Central memory CD8-positive, alpha-beta T cell (primary cell): Measurements from ENCODE around the gene ZFAND4.
"Not testable (repeated sequence)": the region's sequence is repeated elsewhere in the genome, so short reads cannot be mapped to it uniquely, and the experiment has no call there.

Experiments
- ATAC-seq: fragments of 150-1000 bp; cut with Tn5 transposase; replicated peaks from 2 replicates; pipeline ENCODE4 v1.10.0; 2022; ENCODE audit warnings: mild to moderate bottlenecking, moderate FRiP score, moderate number of reproducible peaks; ENCODE audit not compliant: poor library complexity, severe bottlenecking; ENCODE audit errors: extremely low read depth
- DNase-seq, 2 donors: peaks; one replicate each; pipeline ENCODE4 v3.0.0; 2021; ENCODE audit warnings: low spot score in 2 of 2
- H3K27ac Mint-ChIP-seq: one replicate; pipeline ENCODE4 v1.8.0; 2022; ENCODE audit warnings: low read depth, mild to moderate bottlenecking, moderate library complexity, mixed read lengths
- H3K27me3 Mint-ChIP-seq: one replicate; pipeline ENCODE4 v1.8.0; 2022; ENCODE audit warnings: mixed read lengths
- H3K36me3 Mint-ChIP-seq: one replicate; pipeline ENCODE4 v1.8.0; 2022; ENCODE audit warnings: mild to moderate bottlenecking, moderate library complexity, mixed read lengths; ENCODE audit not compliant: insufficient read depth
- H3K4me1 Mint-ChIP-seq: one replicate; pipeline ENCODE4 v1.8.0; 2022; ENCODE audit warnings: mixed read lengths
- H3K4me3 Mint-ChIP-seq: one replicate; pipeline ENCODE4 v1.8.0; 2022; ENCODE audit warnings: mild to moderate bottlenecking, moderate library complexity, mixed read lengths
- H3K9me3 Mint-ChIP-seq: one replicate; pipeline ENCODE4 v1.8.0; 2022; ENCODE audit warnings: mixed read lengths

Gene ZFAND4

DNA sequence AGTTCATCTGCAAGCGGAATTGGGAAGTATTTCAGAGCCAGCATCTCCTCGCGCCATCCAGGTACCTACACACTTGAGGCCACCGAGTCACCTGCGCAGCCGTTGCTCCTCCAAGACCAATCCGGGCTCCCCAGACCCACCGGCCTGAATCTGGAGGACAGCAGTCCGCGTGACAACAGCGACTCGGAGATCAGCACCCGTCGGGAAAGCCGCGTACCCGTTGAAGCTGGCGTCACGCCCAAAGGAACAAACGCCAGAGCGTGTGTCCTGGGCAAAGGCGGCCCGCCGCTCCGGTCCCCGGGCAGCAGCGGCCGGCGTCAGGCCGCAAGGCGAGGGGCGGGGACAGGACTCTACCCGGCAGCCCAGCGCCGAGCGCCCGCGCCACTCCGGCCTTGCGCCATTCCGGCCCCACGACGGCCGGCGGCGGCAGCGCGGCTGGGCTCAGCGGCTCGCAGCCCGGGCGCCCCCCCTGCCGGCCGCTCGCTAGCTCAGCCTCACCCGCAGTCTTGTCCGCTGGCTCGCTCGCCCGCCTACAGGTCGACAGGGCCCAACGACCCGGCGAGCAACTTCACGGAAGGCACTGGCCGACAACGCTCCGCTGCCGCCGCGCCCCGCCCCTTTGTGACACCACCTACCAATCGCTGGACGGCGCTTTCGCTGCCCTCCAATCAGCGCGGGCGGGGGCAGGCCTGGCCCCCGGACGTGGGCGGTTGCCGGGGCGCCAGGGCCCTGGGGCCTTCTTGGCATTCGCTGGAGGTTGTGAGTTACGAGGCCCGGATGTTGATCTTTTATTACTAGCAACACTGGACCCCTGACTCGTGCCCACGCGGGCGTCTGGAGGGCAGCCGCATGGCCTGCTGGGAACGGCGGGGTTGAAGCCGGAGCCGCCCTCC lies at the start of gene ZFAND4:
TSS of gene ZFAND4 (minus strand) at position 592 of the 893 bp plus-strand sequence. CDS start 9,047 bp downstream, outside the sequence.
- no peaks in the 10 kb centered on the region for H3K9me3 Mint-ChIP-seq
- peak within 1 kb of the TSS; percentile 85 for H3K4me3 Mint-ChIP-seq
- H3K36me3 Mint-ChIP-seq: peaks cover 6% of the 10 kb centered on the region
- DNase-seq: peak; percentile 87
- no peaks in the 10 kb centered on the region for H3K27me3 Mint-ChIP-seq
- H3K27ac Mint-ChIP-seq: peak within 1 kb of the TSS; percentile 83
- H3K4me1 Mint-ChIP-seq: peaks cover 40% of the 10 kb centered on the region
- ATAC-seq: peak; percentile 96

- H3K27ac Mint-ChIP-seq, H3K9me3 Mint-ChIP-seq, H3K4me1 Mint-ChIP-seq, ATAC-seq, H3K27me3 Mint-ChIP-seq, DNase-seq, H3K4me3 Mint-ChIP-seq, H3K36me3 Mint-ChIP-seq: not testable (repeated sequence)
Observed at GRCh38 chr10:45721503-45721902, 48.9 kb upstream of the ZFAND4 start.

DNA sequence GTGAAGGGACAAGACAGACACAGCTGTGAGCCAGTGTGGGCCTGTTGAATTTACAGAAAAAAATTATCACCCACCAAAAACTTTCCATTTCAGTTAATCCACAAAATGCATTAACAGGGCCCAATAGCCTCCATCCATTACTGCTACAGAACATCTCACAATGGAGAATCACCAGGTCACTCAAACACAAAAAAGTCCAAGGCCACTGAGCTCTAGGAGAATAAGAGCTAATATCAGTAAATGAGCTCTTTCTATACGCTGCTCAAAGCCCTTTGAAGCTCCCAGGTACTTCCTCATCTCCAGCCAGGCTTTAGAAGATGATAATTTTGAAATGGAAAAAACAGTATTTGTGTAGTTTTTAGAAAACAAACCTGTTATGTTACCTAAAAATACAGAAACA lies 45.1 kb upstream of the ZFAND4 start:
- not testable (repeated sequence) for H3K9me3 Mint-ChIP-seq, H3K4me1 Mint-ChIP-seq, DNase-seq, H3K27ac Mint-ChIP-seq, H3K4me3 Mint-ChIP-seq, ATAC-seq, H3K36me3 Mint-ChIP-seq, H3K27me3 Mint-ChIP-seq

DNA sequence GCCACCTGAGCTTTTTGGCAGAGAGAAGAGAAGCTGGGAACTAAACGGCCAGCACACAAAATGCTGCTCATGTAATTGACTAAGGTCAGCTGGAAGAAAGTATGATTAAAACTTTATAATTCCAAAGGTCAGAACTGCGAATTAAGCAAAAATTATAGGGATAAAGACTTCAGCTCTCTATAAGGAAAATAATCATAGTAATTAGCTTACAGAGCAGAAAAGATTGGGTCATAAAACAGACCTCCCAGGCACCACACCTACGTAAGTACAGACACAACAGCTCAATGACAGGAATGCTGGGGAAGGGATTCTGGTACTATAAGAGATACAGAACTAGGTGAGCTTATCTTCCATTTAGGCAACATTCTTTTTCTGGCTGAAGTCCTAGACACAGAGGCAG lies 44.5 kb upstream of the ZFAND4 start:
- H3K4me3 Mint-ChIP-seq, H3K4me1 Mint-ChIP-seq, H3K27me3 Mint-ChIP-seq, H3K9me3 Mint-ChIP-seq, ATAC-seq, H3K27ac Mint-ChIP-seq, DNase-seq, H3K36me3 Mint-ChIP-seq: not testable (repeated sequence)

DNA sequence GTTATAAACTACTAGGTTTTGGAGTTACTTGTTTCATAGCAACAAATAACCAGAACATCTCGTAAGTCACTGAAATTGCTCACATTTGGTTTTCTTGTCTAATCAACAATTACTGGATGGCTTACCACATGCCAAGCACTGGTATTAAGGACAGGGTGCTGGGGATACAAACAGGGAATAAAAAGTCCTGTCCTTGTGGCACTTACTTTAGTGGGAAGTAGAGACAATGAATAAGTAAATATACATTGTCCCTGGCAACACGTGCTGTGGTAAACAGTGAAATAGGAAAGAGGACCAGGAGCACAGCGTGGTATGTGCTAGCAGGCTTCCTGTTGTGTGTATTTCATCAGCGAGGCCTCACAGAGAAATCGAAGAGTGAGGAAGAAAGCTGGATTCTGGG lies 38.7 kb upstream of the ZFAND4 start:
- not testable (repeated sequence) for H3K9me3 Mint-ChIP-seq, ATAC-seq, H3K36me3 Mint-ChIP-seq, H3K27ac Mint-ChIP-seq, H3K4me3 Mint-ChIP-seq, H3K27me3 Mint-ChIP-seq, DNase-seq, H3K4me1 Mint-ChIP-seq

GRCh38 chr10:45710200-45710796 lies 37.7 kb upstream of the ZFAND4 start:
- not testable (repeated sequence) for ATAC-seq, H3K4me1 Mint-ChIP-seq, H3K9me3 Mint-ChIP-seq, DNase-seq, H3K36me3 Mint-ChIP-seq, H3K27ac Mint-ChIP-seq, H3K4me3 Mint-ChIP-seq, H3K27me3 Mint-ChIP-seq

DNA sequence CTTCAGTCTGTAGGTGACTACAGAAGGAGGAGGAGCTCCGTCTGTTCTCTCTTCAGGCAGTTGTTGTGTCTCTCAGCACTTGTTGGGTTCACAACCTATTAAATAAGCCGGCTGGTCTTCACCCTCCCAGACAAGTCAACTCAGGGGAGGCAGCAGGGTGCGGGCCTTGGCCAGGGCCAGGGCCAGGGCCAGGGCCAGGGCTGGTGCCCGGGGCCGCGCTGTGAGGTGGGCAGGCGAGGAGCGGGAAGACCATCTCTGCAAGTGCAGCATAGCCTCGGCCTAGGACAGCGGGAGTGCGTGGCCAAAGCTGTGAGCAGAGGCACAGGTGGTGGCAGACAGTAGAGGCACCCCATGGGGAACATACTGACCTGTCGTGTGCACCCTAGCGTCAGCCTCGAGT lies 5.9 kb upstream of the ZFAND4 start:
- not testable (repeated sequence) for ATAC-seq, H3K4me1 Mint-ChIP-seq, H3K4me3 Mint-ChIP-seq, H3K27me3 Mint-ChIP-seq, H3K27ac Mint-ChIP-seq, H3K36me3 Mint-ChIP-seq, DNase-seq, H3K9me3 Mint-ChIP-seq

DNA sequence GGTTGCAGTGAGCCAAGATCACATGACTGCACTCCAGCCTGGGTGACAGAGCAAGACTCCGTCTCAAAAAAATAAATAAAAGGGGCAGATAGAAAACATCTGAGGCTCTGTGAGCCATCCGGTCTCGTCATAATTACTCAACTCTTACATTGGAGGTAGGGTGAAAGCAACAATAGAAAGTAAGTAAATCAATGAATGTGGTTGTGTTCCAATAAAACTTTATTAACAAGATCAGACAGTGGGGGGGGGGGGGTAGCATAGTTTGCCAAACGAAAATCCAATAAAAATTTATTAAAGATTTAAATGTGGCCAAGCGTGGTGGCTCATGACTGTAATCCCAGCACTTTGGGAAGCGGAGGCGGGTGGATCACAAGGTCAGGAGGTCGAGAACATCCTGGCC lies 2.8 kb upstream of the ZFAND4 start:
- Mint-ChIP-seq H3K27me3 (no peaks in the 10 kb centered on the region), H3K27ac (no peak overlapping the region), H3K36me3 (peaks cover 6% of the 10 kb centered on the region), H3K9me3 (no peaks in the 10 kb centered on the region), H3K4me3 (no peak overlapping the region), H3K4me1 (peaks cover 18% of the 10 kb centered on the region)
- DNase-seq: no peak
- ATAC-seq: no peak

GRCh38 chr10:45673074-45673648 lies 589 bp upstream of the ZFAND4 start:
- Mint-ChIP-seq H3K27ac (peak overlapping the region; percentile 83), H3K9me3 (no peaks in the 10 kb centered on the region), H3K4me1 (peaks cover 37% of the 10 kb centered on the region), H3K36me3 (peaks cover 6% of the 10 kb centered on the region), H3K27me3 (no peaks in the 10 kb centered on the region), H3K4me3 (peak overlapping the region; percentile 85)
- DNase-seq (no peak), ATAC-seq (no peak)

DNA sequence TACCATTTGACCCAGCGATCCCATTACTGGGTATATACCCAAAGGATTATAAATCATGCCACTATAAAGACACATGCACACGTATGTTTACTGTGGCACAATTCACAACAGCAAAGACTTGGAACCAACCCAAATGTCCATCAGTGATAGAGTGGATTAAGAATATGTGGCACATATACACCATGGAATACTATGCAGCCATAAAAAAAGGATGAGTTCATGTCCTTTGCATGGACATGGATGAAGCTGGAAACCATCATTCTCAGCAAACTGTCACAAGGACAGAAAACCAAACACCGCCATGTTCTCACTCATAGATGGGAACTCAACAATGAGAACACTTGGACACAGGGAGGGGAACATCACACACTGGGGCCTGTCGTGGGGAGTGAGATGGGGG lies 1.3 kb downstream of the ZFAND4 start:
- Mint-ChIP-seq H3K4me3 (peak overlapping the region; percentile 85), H3K4me1 (peaks cover 50% of the 10 kb centered on the region)
- H3K9me3 Mint-ChIP-seq, DNase-seq, ATAC-seq, H3K27ac Mint-ChIP-seq, H3K36me3 Mint-ChIP-seq, H3K27me3 Mint-ChIP-seq: not testable (repeated sequence)

DNA sequence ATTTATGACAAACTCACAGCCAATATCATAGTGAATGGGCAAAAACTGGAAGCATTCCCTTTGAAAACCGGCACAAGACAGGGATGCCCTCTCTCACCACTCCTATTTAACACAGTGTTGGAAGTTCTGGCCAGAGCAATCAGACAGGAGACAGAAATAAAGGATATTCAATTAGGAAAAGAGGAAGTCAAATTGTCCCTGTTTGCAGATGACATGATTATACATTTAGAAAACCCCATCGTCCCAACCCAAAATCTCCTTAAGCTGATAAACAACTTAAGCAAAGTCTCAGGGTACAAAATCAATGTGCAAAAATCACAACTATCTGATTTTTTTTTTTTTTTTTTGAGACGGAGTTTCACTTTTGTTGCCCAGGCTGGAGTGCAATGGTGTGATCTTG lies 2.7 kb downstream of the ZFAND4 start:
- ATAC-seq, H3K4me3 Mint-ChIP-seq, H3K27ac Mint-ChIP-seq, DNase-seq, H3K9me3 Mint-ChIP-seq, H3K27me3 Mint-ChIP-seq, H3K36me3 Mint-ChIP-seq: not testable (repeated sequence)
- peaks cover 56% of the 10 kb centered on the region for H3K4me1 Mint-ChIP-seq

- Mint-ChIP-seq H3K4me3 (no peak overlapping the region), H3K9me3 (peaks cover 11% of the 10 kb centered on the region), H3K27ac (no peak overlapping the region), H3K36me3 (peaks cover 18% of the 10 kb centered on the region), H3K27me3 (no peaks in the 10 kb centered on the region), H3K4me1 (peaks cover 47% of the 10 kb centered on the region)
- DNase-seq (no peak), ATAC-seq (no peak)
Observed at GRCh38 chr10:45660876-45661411, 11.6 kb downstream of the ZFAND4 start.
